ENCODE measurements around the gene TRIM44. TPM values are rescaled to one million over a fixed set of nuclear protein-coding genes. Genes with fewer than 3 reads are reported as not detected.

Gene TRIM44
- total RNA-seq, 6 experiments from 2014 or later = 56.7 to 65.0 (median 60.1) TPM

- Mint-ChIP-seq H3K27me3 (ENCODE audit: insufficient read depth) (peaks cover 36% of the 10 kb centered on the region), H3K4me1 (ENCODE audit: low read depth) (no peaks in the 10 kb centered on the region), H3K36me3 (ENCODE audit: low read depth) (no peaks in the 10 kb centered on the region), H3K9me3 (no peaks in the 10 kb centered on the region), H3K27ac (no peak overlapping the region), H3K4me3 (no peak overlapping the region)
- TF ChIP-seq CTCF (IDR thresholded peaks at IDR 0.05) = no peak
- DNase-seq = no peak
Measured at GRCh38 chr11:35846874-35847273, 184.3 kb downstream of the TRIM44 start.

- H3K27ac Mint-ChIP-seq = no peak overlapping the region
- no peaks in the 10 kb centered on the region for H3K9me3 Mint-ChIP-seq
- no peak overlapping the region for H3K4me3 Mint-ChIP-seq
- DNase-seq = no peak
- no peaks in the 10 kb centered on the region for H3K4me1 Mint-ChIP-seq (ENCODE audit: low read depth)
- no peaks in the 10 kb centered on the region for H3K36me3 Mint-ChIP-seq (ENCODE audit: low read depth)
- H3K27me3 Mint-ChIP-seq (ENCODE audit: insufficient read depth) = peaks cover 36% of the 10 kb centered on the region
- no peak for TF ChIP-seq CTCF (IDR thresholded peaks at IDR 0.05)
Measured at GRCh38 chr11:35847473-35847872, 184.9 kb downstream of the TRIM44 start.

DNA sequence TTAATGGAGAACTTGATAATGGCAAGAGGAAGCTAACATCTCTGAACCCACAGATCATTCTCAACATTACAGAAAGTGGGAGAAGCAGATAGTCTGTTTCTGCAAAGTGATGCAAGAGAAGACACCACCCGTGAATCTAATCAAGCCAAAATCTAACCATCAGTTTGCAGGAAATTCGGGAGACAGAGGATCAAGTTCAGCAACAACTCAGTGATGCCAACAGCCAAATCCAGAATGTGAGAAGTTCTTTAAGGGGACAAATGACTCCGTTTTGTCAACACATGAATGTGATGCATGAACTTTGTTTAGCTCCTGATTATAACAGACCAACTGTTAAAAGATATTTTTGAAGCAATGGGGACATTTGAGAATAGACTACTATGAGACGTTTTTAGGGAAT, 186.0 kb downstream of the TRIM44 start:
- peaks cover 34% of the 10 kb centered on the region for H3K27me3 Mint-ChIP-seq (ENCODE audit: insufficient read depth)
- H3K4me3 Mint-ChIP-seq = no peak overlapping the region
- no peak overlapping the region for H3K27ac Mint-ChIP-seq
- no peak for DNase-seq
- no peaks in the 10 kb centered on the region for H3K9me3 Mint-ChIP-seq
- H3K36me3 Mint-ChIP-seq (ENCODE audit: low read depth) = no peaks in the 10 kb centered on the region
- TF ChIP-seq CTCF (IDR thresholded peaks at IDR 0.05) = no peak
- no peaks in the 10 kb centered on the region for H3K4me1 Mint-ChIP-seq (ENCODE audit: low read depth)

DNA sequence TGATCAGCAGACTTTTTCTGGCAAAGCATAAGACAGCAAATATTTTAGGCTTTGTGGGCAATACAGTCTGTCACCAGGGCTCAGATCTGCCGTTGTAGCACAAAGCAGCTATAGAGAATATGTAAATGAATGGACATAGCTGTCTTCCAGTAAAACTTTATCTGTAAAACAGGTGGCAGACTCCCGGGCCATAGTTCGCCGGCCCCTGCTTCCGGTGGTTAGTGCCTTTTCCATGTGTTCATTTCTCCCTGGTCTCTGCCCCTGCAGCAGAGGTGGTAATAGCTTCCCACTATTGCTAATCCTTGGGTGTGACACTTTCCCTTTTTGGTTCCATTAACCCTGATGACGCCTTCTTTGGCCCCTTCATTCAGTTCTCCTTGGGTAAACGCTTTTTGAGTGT, 187.6 kb downstream of the TRIM44 start:
- DNase-seq = no peak
- TF ChIP-seq CTCF (IDR thresholded peaks at IDR 0.05) = no peak
- no peaks in the 10 kb centered on the region for H3K4me1 Mint-ChIP-seq (ENCODE audit: low read depth)
- H3K27ac Mint-ChIP-seq = no peak overlapping the region
- peaks cover 36% of the 10 kb centered on the region for H3K27me3 Mint-ChIP-seq (ENCODE audit: insufficient read depth)
- no peak overlapping the region for H3K4me3 Mint-ChIP-seq
- H3K36me3 Mint-ChIP-seq (ENCODE audit: low read depth) = no peaks in the 10 kb centered on the region
- H3K9me3 Mint-ChIP-seq = no peaks in the 10 kb centered on the region

DNA sequence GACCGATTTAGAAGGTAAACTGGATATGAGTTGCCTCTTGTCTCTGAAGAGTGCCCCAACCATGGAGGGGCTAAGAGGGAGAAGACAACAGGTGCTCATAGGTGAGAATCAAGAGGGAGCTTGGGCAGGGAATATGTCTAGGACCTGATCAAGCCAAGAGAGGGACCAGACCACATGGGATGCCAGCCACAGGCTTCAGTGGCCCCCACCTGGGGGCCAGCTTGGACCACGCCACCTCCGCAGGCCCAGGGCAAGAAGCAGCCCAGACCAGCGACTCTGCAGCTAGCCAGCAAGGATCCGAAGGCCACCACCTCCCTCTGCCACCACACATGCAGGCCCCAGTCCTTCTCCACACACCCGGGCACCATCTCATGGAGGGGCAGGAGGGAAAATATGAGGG, 188.8 kb downstream of the TRIM44 start:
- no peak for TF ChIP-seq CTCF (IDR thresholded peaks at IDR 0.05)
- H3K27ac Mint-ChIP-seq = no peak overlapping the region
- H3K4me1 Mint-ChIP-seq (ENCODE audit: low read depth) = no peaks in the 10 kb centered on the region
- H3K27me3 Mint-ChIP-seq (ENCODE audit: insufficient read depth) = peaks cover 29% of the 10 kb centered on the region
- no peak for DNase-seq
- H3K36me3 Mint-ChIP-seq (ENCODE audit: low read depth) = no peaks in the 10 kb centered on the region
- no peak overlapping the region for H3K4me3 Mint-ChIP-seq
- no peaks in the 10 kb centered on the region for H3K9me3 Mint-ChIP-seq

- no peak for DNase-seq
- H3K9me3 Mint-ChIP-seq = no peaks in the 10 kb centered on the region
- no peak for TF ChIP-seq CTCF (IDR thresholded peaks at IDR 0.05)
- no peaks in the 10 kb centered on the region for H3K36me3 Mint-ChIP-seq (ENCODE audit: low read depth)
- peaks cover 23% of the 10 kb centered on the region for H3K27me3 Mint-ChIP-seq (ENCODE audit: insufficient read depth)
- H3K4me1 Mint-ChIP-seq (ENCODE audit: low read depth) = no peaks in the 10 kb centered on the region
- H3K4me3 Mint-ChIP-seq = no peak overlapping the region
- H3K27ac Mint-ChIP-seq = no peak overlapping the region
Measured at GRCh38 chr11:35852056-35852455, 189.5 kb downstream of the TRIM44 start.

Data from HFFc6 (cell line).